Type B pancreatic cell (in vitro differentiated cells): ENCODE results near the gene C9orf50. TPM values are rescaled to one million over a fixed set of nuclear protein-coding genes. Genes with fewer than 3 reads are reported as not detected.

ENCODE experiments used
- DNase-seq: peaks from one replicate; pipeline ENCODE4 v3.0.0; 2021; ENCODE audit warnings: mixed read lengths; ENCODE audit not compliant: unreplicated experiment; ENCODE audit errors: extremely low spot score
- H3K27ac Mint-ChIP-seq: 2 replicates; pipeline ENCODE4 v1.8.0; 2021; ENCODE audit warnings: mild to moderate bottlenecking, mixed read lengths
- H3K27me3 Mint-ChIP-seq: 2 replicates; pipeline ENCODE4 v1.8.0; 2021; ENCODE audit warnings: mixed read lengths
- H3K36me3 Mint-ChIP-seq: 2 replicates; pipeline ENCODE4 v1.8.0; 2021; ENCODE audit warnings: mixed read lengths
- H3K4me1 Mint-ChIP-seq: one replicate; pipeline ENCODE4 v1.8.0; 2021; ENCODE audit warnings: mixed read lengths; ENCODE audit not compliant: unreplicated experiment
- H3K4me3 Mint-ChIP-seq: 2 replicates; pipeline ENCODE4 v1.8.0; 2021; ENCODE audit warnings: mild to moderate bottlenecking, mixed read lengths
- H3K9me3 Mint-ChIP-seq: 2 replicates; pipeline ENCODE4 v1.8.0; 2021; ENCODE audit warnings: mixed read lengths
- CTCF ChIP-seq: fragments of 200-600 bp; sonication (generic); conservative IDR thresholded peaks from 2 replicates; pipeline ENCODE4 v1.5.0; 2021; ENCODE audit warnings: antibody characterized with exemption, mild to moderate bottlenecking
- total RNA-seq: library from RNA; stranded (reverse); gene quantifications from 2 replicates; pipeline ENCODE4 v1.2.1, GENCODE V29; 2021; ENCODE audit warnings: low replicate concordance

The C9orf50 gene
- total RNA-seq, 1 donor from 2014 or later, result not detected

DNA sequence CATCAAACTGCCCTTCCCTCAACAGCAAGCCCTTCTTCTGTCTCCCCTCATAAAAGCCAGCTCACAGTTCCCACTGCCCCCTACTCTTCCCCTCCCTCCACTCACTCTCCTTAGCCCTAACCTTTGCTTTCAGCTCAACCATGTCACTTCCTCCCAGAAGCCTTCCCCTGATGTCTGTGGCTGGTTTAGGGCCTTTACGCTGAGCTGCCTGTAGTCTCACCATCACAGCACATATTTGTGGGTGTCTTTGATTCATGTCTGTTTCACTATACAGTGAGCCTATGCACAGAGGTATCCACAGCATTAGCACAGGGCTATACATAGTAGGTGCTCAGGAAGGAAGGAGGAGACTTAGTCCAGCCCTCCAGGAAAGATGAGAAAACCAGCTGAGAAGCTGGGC is 34.7 kb downstream of the C9orf50 start:
- Mint-ChIP-seq H3K27me3 (no peaks in the 10 kb centered on the region), H3K9me3 (peaks cover 4% of the 10 kb centered on the region), H3K4me1 (peaks cover 60% of the 10 kb centered on the region), H3K4me3 (no peak overlapping the region), H3K27ac (no peak overlapping the region), H3K36me3 (no peaks in the 10 kb centered on the region)
- TF ChIP-seq CTCF, result no peak
- no peak for DNase-seq

DNA sequence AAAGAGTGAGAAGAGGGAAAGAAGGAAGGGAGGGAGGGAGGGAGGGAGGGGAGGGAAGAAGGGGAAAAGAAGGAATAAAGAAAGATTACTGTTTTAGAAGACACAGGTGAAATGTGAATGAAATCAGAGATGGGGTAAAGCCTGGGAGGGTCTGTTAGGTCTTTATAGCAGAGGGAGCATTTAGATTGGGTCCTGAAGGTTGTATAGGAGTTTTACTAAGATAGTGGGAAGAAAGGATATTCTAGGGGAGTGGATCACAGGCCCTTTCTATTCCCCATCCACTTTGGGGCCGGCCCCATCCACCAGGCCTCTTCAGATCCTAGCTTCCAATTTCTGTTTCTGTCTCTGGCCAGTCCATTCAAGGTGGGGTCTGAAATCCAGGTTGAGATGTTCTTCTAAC is 35.5 kb downstream of the C9orf50 start:
- H3K27me3 Mint-ChIP-seq, result no peaks in the 10 kb centered on the region
- no peak for DNase-seq
- peaks cover 52% of the 10 kb centered on the region for H3K4me1 Mint-ChIP-seq
- no peak overlapping the region for H3K4me3 Mint-ChIP-seq
- no peak overlapping the region for H3K27ac Mint-ChIP-seq
- H3K36me3 Mint-ChIP-seq, result no peaks in the 10 kb centered on the region
- peaks cover 4% of the 10 kb centered on the region for H3K9me3 Mint-ChIP-seq
- no peak for TF ChIP-seq CTCF

- no peaks in the 10 kb centered on the region for H3K27me3 Mint-ChIP-seq
- peaks cover 50% of the 10 kb centered on the region for H3K4me1 Mint-ChIP-seq
- peak overlapping the region; percentile 78 for H3K27ac Mint-ChIP-seq
- H3K9me3 Mint-ChIP-seq, result peaks cover 4% of the 10 kb centered on the region
- TF ChIP-seq CTCF, result no peak
- no peaks in the 10 kb centered on the region for H3K36me3 Mint-ChIP-seq
- no peak for DNase-seq
- H3K4me3 Mint-ChIP-seq, result peak overlapping the region; percentile 27
Observed at GRCh38 chr9:129584136-129584535, 36.8 kb downstream of the C9orf50 start.

DNA sequence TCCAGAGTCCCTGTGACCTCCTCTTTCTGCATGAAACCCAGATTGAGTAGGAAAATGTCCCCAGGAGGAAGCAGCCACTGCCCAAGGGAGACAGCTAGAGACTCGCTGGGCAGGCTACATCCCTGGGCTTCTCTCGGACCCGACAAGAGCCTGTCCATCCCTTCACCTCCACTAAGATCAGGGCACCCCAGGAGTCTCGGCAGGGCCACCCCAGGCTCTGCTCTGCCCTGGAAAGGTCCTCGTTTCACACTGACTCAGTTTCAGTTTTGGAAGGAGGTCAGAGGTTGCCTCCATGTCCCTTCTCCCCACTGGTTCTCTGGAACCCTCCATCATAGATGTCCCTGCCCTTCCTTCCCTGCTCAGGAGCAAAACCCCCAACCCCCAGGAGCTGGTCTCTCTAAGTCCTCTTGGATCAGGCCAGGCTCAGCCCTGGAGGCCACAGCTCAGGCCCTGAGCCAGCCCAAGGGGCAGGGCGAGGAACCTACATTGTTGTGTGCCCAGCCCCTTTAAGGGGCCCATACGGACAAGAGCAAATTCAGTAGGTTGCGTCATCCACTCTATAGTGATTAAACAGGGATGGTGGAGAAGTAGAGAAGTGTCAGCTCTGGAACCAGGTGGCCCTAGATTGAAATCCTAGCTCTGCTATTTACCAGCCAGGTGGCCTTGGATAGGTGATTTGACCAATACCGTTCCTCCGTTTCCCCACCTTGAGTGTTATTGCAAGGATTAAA is 37.4 kb downstream of the C9orf50 start:
- DNase-seq, result no peak
- Mint-ChIP-seq H3K27ac (no peak overlapping the region), H3K9me3 (peaks cover 4% of the 10 kb centered on the region), H3K4me3 (no peak overlapping the region), H3K27me3 (no peaks in the 10 kb centered on the region), H3K4me1 (peaks cover 47% of the 10 kb centered on the region), H3K36me3 (no peaks in the 10 kb centered on the region)
- TF ChIP-seq CTCF, result no peak

GRCh38 chr9:129582855-129583254 is 38.0 kb downstream of the C9orf50 start:
- Mint-ChIP-seq H3K9me3 (peaks cover 4% of the 10 kb centered on the region), H3K27ac (no peak overlapping the region), H3K4me3 (no peak overlapping the region), H3K27me3 (no peaks in the 10 kb centered on the region), H3K4me1 (peaks cover 46% of the 10 kb centered on the region), H3K36me3 (no peaks in the 10 kb centered on the region)
- DNase-seq, result no peak
- TF ChIP-seq CTCF, result no peak
